ENCODE data around the gene CCR5AS.
"Not testable (repeated sequence)": the region's sequence is repeated elsewhere in the genome, so short reads cannot be mapped to it uniquely, and the experiment has no call there.

CCR5AS gene

GRCh38 chr3:46348823-46349482, 57.9 kb downstream of the CCR5AS start:
- peak overlapping the region in 3 of 6 donors; percentile 30 to 78 (median 65) for H3K27ac Mint-ChIP-seq
- peaks cover 0 to 3% (median 0%) of the 10 kb centered on the region in 7 donors for H3K9me3 Mint-ChIP-seq
- peak overlapping the region; percentile 6 to 72 (median 62) for H3K4me3 Mint-ChIP-seq
- DNase-seq (no peak), ATAC-seq (ENCODE audit: low read depth in 2 of 2) (peak in 1 of 2 donors; percentile 20)
- H3K36me3 Mint-ChIP-seq = no peaks in the 10 kb centered on the region
- H3K27me3 Mint-ChIP-seq = no peaks in the 10 kb centered on the region
- peaks cover 43 to 63% (median 48%) of the 10 kb centered on the region in 3 donors for H3K4me1 Mint-ChIP-seq

DNA sequence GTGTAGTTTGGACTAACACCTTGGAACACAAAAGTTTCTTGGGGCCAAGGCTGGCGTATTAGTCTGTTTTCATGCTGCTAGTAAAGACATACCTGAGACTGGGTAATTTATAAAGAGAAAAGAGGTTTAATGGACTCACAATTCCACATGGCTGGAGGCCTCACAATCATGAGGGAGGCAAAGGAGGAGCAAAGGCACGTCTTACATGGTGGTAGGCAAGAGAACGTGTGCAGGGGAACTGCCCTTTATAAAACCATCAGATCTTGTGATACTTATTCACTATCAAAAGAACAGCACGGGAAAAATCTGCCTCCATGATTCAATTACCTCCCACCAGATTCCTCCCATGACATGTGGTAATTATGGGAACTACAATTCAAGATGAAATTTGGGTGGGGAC, 62.4 kb downstream of the CCR5AS start:
- Mint-ChIP-seq H3K36me3 (peaks cover 6 to 8% of the 10 kb centered on the region in 2 donors), H3K27me3 (no peaks in the 10 kb centered on the region), H3K9me3 (peaks cover 6 to 9% (median 7%) of the 10 kb centered on the region in 7 donors), H3K4me1 (peaks cover 11 to 21% (median 12%) of the 10 kb centered on the region in 3 donors), H3K27ac (peak overlapping the region in 1 of 6 donors; percentile 73), H3K4me3 (no peak overlapping the region)
- DNase-seq (no peak), ATAC-seq (ENCODE audit: low read depth in 2 of 2) (no peak)

GRCh38 chr3:46338840-46339239, 68.0 kb downstream of the CCR5AS start:
- peaks cover 0 to under 1% (median under 1%) of the 10 kb centered on the region in 3 donors for H3K4me1 Mint-ChIP-seq
- peaks cover 10 to 21% of the 10 kb centered on the region in 2 donors for H3K36me3 Mint-ChIP-seq
- H3K27ac Mint-ChIP-seq = no peak overlapping the region
- no peak overlapping the region for H3K4me3 Mint-ChIP-seq
- DNase-seq (no peak), ATAC-seq (ENCODE audit: low read depth in 2 of 2) (no peak)
- peaks cover 10 to 34% (median 28%) of the 10 kb centered on the region in 7 donors for H3K9me3 Mint-ChIP-seq
- H3K27me3 Mint-ChIP-seq = no peaks in the 10 kb centered on the region

DNA sequence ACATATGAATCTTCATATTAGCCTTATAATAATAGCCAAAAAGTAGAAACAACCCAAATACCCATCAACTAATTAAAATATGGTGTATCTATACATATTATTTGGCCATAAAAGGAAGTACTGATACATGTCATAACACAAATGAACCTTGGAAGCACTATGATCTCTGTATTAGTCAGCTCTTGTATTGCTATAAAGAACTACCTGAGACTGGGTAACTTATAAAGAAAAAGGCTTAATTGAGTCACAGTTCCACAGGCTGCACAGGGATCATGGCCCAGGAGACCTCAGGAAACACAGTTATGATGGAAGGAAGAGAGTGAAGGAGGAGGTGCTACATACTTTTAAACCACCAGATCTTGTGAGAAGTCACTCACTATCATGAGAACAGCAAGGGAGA, 69.0 kb downstream of the CCR5AS start:
- H3K36me3 Mint-ChIP-seq = peaks cover 10 to 21% of the 10 kb centered on the region in 2 donors
- H3K27ac Mint-ChIP-seq = no peak overlapping the region

DNA sequence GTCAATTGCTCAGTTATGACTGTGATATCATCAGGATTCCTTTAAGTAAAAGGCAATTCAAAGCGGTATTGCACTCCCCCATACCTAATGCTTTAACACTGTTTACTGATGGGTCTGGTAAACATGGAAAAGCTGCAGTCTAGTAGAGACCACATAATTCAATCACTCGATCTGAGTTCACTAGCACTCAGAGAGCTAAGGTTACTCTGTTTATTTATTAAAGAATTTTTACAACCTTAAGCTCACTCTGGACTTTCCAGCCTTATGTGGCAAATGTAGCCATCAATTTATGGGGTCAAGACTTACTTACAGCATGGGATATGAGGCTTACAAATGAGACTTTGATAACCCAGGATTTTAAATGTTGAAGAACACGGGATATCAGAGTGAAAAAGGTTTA, 71.3 kb downstream of the CCR5AS start:
- DNase-seq = no peak
- Mint-ChIP-seq H3K27ac (peak overlapping the region in 1 of 6 donors; percentile 3), H3K4me1 (peaks cover 4 to 14% (median 10%) of the 10 kb centered on the region in 3 donors), H3K9me3 (peaks cover 10 to 34% (median 28%) of the 10 kb centered on the region in 7 donors), H3K36me3 (peaks cover 10 to 21% of the 10 kb centered on the region in 2 donors), H3K27me3 (peaks cover 0 to 3% (median 0%) of the 10 kb centered on the region in 3 donors), H3K4me3 (no peak overlapping the region)
- ATAC-seq (ENCODE audit: low read depth in 2 of 2) = no peak

More for the DNA sequence above, 69.0 kb downstream of the CCR5AS start:
- H3K4me3 Mint-ChIP-seq = no peak overlapping the region
- H3K27me3 Mint-ChIP-seq = no peaks in the 10 kb centered on the region
- peaks cover 4 to 7% (median 4%) of the 10 kb centered on the region in 3 donors for H3K4me1 Mint-ChIP-seq
- DNase-seq = no peak
- no peak for ATAC-seq (ENCODE audit: low read depth in 2 of 2)
- H3K9me3 Mint-ChIP-seq = peaks cover 10 to 34% (median 28%) of the 10 kb centered on the region in 7 donors

DNA sequence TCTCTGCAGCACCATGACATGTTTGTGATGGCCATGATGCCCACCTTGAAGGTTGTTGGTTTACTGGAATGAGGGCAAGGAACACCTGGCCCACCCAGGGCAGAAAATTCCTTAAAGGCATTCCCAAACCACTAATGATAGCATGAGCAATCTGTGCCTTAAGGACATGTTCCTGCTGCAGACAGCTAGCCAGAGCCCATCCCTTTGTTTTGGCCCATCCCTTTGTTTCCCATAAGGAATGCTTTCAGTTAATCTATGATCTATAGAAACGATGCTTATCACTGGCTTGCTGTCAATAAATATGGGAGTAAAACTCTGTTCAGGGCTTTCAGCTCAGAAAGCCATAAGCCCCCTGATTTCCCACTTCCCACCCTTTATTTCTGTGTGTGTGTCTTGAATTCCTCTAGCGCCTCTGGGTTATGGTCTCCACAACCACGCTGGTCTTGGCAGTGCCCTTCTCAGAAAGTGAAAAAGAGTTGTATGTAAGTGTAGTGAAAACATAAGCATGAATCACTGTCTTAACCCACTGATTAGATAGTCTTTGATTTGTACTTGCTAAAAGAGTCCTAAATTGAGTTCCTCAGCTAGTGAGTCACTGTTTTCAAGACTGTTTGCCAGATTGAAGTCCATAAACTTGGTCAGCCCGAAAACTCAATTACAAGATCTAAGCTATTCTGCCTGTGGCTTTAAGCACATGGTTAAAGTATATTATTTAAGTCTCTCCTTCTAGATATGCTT, 72.0 kb downstream of the CCR5AS start:
- Mint-ChIP-seq H3K9me3 (peaks cover 8 to 30% (median 25%) of the 10 kb centered on the region in 7 donors), H3K27me3 (peaks cover 0 to 3% (median 0%) of the 10 kb centered on the region in 3 donors), H3K36me3 (peaks cover 9 to 17% of the 10 kb centered on the region in 2 donors), H3K27ac (no peak overlapping the region), H3K4me3 (no peak overlapping the region), H3K4me1 (peaks cover 4 to 14% (median 10%) of the 10 kb centered on the region in 3 donors)
- ATAC-seq (ENCODE audit: low read depth in 2 of 2) (no peak), DNase-seq (no peak)

DNA sequence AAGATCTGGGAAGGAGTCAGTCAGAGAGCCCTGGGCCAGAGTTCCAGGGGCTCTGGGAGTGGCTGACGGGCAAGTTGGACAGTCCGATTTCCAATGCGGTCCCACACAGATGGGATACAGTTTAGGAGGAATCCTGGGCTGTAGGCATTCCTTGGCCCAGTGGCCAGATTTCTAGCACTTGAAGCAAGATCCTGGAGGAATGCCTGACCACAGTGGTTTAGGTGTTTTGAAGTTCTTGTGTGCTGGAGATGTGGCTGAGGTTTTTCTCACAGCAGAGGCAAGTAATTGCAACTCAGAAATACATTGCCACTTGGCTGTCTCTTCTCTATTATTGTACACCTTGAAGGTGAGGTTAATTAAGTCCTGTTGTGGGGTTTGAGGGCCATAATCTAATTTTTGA, 76.2 kb downstream of the CCR5AS start:
- not testable (repeated sequence) for ATAC-seq (ENCODE audit: low read depth in 2 of 2); H3K4me3 Mint-ChIP-seq; H3K27me3 Mint-ChIP-seq; DNase-seq; H3K36me3 Mint-ChIP-seq; H3K9me3 Mint-ChIP-seq
- H3K4me1 Mint-ChIP-seq = peaks cover 4 to 15% (median 10%) of the 10 kb centered on the region in 3 donors
- peak overlapping the region in 1 of 6 donors; percentile 29 for H3K27ac Mint-ChIP-seq

GRCh38 chr3:46325645-46326300, 81.1 kb downstream of the CCR5AS start:
- H3K9me3 Mint-ChIP-seq = peaks cover 0 to 2% (median 0%) of the 10 kb centered on the region in 7 donors
- no peaks in the 10 kb centered on the region for H3K27me3 Mint-ChIP-seq
- DNase-seq (no peak), ATAC-seq (ENCODE audit: low read depth in 2 of 2) (no peak)
- no peak overlapping the region for H3K27ac Mint-ChIP-seq
- peaks cover 19 to 34% (median 32%) of the 10 kb centered on the region in 3 donors for H3K4me1 Mint-ChIP-seq
- no peaks in the 10 kb centered on the region for H3K36me3 Mint-ChIP-seq
- H3K4me3 Mint-ChIP-seq = no peak overlapping the region

- DNase-seq = no peak
- peaks cover 22 to 42% (median 38%) of the 10 kb centered on the region in 3 donors for H3K4me1 Mint-ChIP-seq
- no peaks in the 10 kb centered on the region for H3K27me3 Mint-ChIP-seq
- no peaks in the 10 kb centered on the region for H3K36me3 Mint-ChIP-seq
- H3K9me3 Mint-ChIP-seq = peaks cover 0 to 2% (median 0%) of the 10 kb centered on the region in 7 donors
- peak overlapping the region in 2 of 6 donors; percentile 27 to 31 for H3K27ac Mint-ChIP-seq
- H3K4me3 Mint-ChIP-seq = no peak overlapping the region
- no peak for ATAC-seq (ENCODE audit: low read depth in 2 of 2)
Observed at GRCh38 chr3:46324036-46324435, 82.8 kb downstream of the CCR5AS start.

DNA sequence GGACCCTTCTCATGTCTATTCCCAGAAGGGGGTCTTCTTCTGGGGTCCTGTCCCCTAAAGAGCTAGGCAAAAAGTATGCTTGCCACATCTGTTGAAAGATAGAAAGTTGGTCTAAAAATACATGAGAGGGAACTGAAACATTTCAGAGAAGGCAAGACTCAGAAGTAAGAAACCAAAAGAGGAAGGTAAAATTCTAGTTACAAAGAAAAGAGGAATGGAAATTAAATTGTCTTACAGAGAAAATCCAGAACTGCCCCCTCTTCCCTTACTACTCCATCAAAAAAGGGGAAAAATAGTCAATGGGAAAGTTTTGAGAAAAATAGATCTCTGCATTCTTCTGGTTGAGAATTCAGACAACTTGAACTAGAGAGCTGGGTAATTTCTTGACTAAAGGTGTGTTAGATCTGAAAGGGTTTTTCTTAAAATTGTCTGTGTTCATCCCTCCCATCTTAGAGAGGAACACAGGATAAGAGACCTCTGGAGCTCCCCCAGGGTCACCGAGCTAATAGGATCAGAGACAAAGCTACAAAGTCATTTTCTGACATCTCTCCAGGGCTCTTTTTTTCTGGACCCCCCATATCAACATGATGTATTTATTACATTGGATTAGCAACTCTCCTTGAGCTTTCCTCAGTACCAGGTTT, 85.3 kb downstream of the CCR5AS start:
- DNase-seq = peak; percentile 53
- Mint-ChIP-seq H3K27me3 (no peaks in the 10 kb centered on the region), H3K9me3 (peaks cover 0 to 6% (median 0%) of the 10 kb centered on the region in 7 donors), H3K27ac (peak overlapping the region in 4 of 6 donors; percentile 19 to 86 (median 69)), H3K4me3 (peak overlapping the region; percentile 17 to 87 (median 71)), H3K4me1 (peaks cover 40 to 58% (median 57%) of the 10 kb centered on the region in 3 donors), H3K36me3 (no peaks in the 10 kb centered on the region)
- peak; percentile 90 to 92 for ATAC-seq (ENCODE audit: low read depth in 2 of 2)

- ATAC-seq (ENCODE audit: low read depth in 2 of 2) (no peak), DNase-seq (no peak)
- no peak overlapping the region for H3K4me3 Mint-ChIP-seq
- peaks cover 51 to 71% (median 64%) of the 10 kb centered on the region in 3 donors for H3K4me1 Mint-ChIP-seq
- H3K9me3 Mint-ChIP-seq = peaks cover 0 to 4% (median 0%) of the 10 kb centered on the region in 7 donors
- no peaks in the 10 kb centered on the region for H3K27me3 Mint-ChIP-seq
- H3K36me3 Mint-ChIP-seq = no peaks in the 10 kb centered on the region
- no peak overlapping the region for H3K27ac Mint-ChIP-seq
Observed at GRCh38 chr3:46318207-46318927, 88.5 kb downstream of the CCR5AS start.

- peak overlapping the region in 5 of 6 donors; percentile 1 to 65 (median 28) for H3K27ac Mint-ChIP-seq
- H3K4me1 Mint-ChIP-seq = peaks cover 36 to 49% (median 43%) of the 10 kb centered on the region in 3 donors
- H3K36me3 Mint-ChIP-seq = no peaks in the 10 kb centered on the region
- H3K4me3 Mint-ChIP-seq = peak overlapping the region; percentile 2 to 75 (median 27)
- peaks cover 0 to 4% (median 0%) of the 10 kb centered on the region in 7 donors for H3K9me3 Mint-ChIP-seq
- no peaks in the 10 kb centered on the region for H3K27me3 Mint-ChIP-seq
- DNase-seq (peak; percentile 32), ATAC-seq (ENCODE audit: low read depth in 2 of 2) (peak; percentile 92 to 93)
Observed at GRCh38 chr3:46316206-46316605, 90.7 kb downstream of the CCR5AS start.

Data from naive B cell (primary cell).